ENCODE data around the gene TCEANC2. TPM values are rescaled to one million over a fixed set of nuclear protein-coding genes. Genes with fewer than 3 reads are reported as not detected.

TCEANC2 gene
- total and polyA plus RNA-seq, 2 of the 4 experiments (the other 2 are of a cell fraction) = 2.4 to 3.2 TPM

DNA sequence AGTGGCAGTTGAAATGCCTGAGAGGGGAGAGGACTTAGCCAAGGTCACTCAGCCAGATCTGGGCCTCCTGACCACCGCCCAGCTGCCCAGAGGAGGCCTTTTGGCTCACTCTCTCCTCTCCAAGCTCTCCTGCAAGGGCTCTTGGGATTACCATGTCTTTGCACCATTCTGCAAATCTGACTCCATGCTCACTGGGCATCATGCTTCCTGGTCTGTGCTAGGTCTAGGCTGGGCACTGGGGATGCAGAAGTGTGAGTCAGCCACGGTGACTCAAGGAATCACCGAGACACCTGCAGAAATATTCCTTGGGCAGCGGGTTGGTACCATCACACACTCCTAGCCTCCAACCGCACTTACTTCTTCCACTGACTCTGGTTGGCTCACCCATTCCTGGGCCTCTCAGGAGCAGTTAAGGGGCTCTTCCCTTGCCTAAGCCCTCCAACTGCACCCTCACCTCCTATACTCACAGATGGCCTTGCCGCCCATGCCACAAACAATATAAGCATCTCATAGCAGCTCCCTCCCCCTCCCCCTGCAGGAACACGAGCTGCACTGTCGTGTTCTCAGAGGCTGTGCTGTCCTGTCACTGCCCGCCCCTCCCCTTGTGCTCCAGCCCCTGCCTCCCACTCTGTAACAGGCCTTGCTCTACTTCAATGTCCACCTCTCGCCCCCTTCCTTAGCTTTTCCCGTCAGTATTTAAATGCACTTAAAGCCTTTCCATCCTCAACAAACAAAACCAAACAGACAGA lies 64.6 kb downstream of the TCEANC2 start:
- peak overlapping the region; percentile 40 for H2BK5ac ChIP-seq (ENCODE audit: low read depth, low read length, poor library complexity, severe bottlenecking)
- no peak overlapping the region for H3K4me3 ChIP-seq (ENCODE audit: insufficient read depth, low read depth, low read length)
- in situ Hi-C loops (cut with MboI; ENCODE audit: low sequenced_read_pairs) = no loop called here
- CTCF ChIA-PET = interaction anchor here (0.7 to 1.4 kb wide), 2 partner anchors 55 to 371 kb away, joined by 3 to 5 read pairs; no protein-coding TSS in a partner anchor
- WGBS, 2 experiments (ENCODE audit: extremely low coverage in 2 of 2, insufficient read length in 1 of 2) = 70% methylated on average over 8 of the region's 11 CpGs; no CpG with 5 or more reads in 1 of the 2 experiments
- H3K27ac ChIP-seq (ENCODE audit: insufficient read depth, low read length) = no peak overlapping the region; the same call in 1 of the 2 replicates
- peak; percentile 40 for DNase-seq
- H2AFZ ChIP-seq (replicated peaks; ENCODE audit: low read length, poor library complexity) = peak overlapping the region; percentile 89
- H3K56ac ChIP-seq (ENCODE audit: extremely low read depth, insufficient read depth, low read length) = no peak overlapping the region
- peak overlapping the region; percentile 70; the same call in 1 of the 2 replicates for H2BK20ac ChIP-seq (ENCODE audit: low read depth, low read length)
- peak overlapping the region in 1 of 2 experiments; percentile 48; a peak in 1 of 4 replicates for H4K8ac ChIP-seq (ENCODE audit: low read depth in 2 of 2, low read length in 2 of 2)
- POLR2A ChIA-PET (ENCODE audit: unreplicated experiment) = no interaction called here
- H3K9me1 ChIP-seq (ENCODE audit: insufficient read depth, low read length) = peaks cover 33% of the 10 kb centered on the region
- peaks cover 13% of the 10 kb centered on the region for H3K4me1 ChIP-seq (ENCODE audit: control insufficient read depth, insufficient read depth, low read length)
- no TSS peak for BruUV-seq (replicated peaks)
- H3K18ac ChIP-seq (ENCODE audit: low read depth, low read length) = no peak overlapping the region
- H3K36me3 ChIP-seq (ENCODE audit: control insufficient read depth, insufficient read depth, low read length) = no peaks in the 10 kb centered on the region
- H2AK9ac ChIP-seq (replicated peaks; ENCODE audit: low read depth, low read length, poor library complexity) = peak overlapping the region; percentile 74
- H3K4ac ChIP-seq (ENCODE audit: low read depth, low read length) = peak overlapping the region; percentile 88
- intact Hi-C loops (cut with micrococcal nuclease) = no loop called here
- H3K79me1 ChIP-seq (ENCODE audit: low read depth in 1 of 2, low read length in 2 of 2) = peaks cover 0 to 6% of the 10 kb centered on the region in 2 experiments; a peak in 1 of 4 replicates
- peak overlapping the region; percentile 72; the same call in 2 of the 3 replicates for H2BK15ac ChIP-seq (ENCODE audit: low read depth, low read length)
- H3K4me2 ChIP-seq (ENCODE audit: low read depth, low read length) = no peak overlapping the region
- H3K14ac ChIP-seq (replicated peaks; ENCODE audit: low read depth, low read length) = peak overlapping the region; percentile 82
- H3K27me3 ChIP-seq (ENCODE audit: control insufficient read depth, insufficient read depth, low read length) = no peaks in the 10 kb centered on the region; the same call in 1 of the 2 replicates
- dilution Hi-C loops (cut with HindIII; ENCODE audit: low sequenced_read_pairs, unreplicated experiment) = no loop called here
- H2BK120ac ChIP-seq (ENCODE audit: low read depth, low read length) = peak overlapping the region; percentile 93
- no peak overlapping the region for H3K9ac ChIP-seq (ENCODE audit: low read depth, low read length)
- peak overlapping the region; percentile 60 for H4K91ac ChIP-seq (ENCODE audit: insufficient read depth, low read depth, low read length)
- no peaks in the 10 kb centered on the region for H4K20me1 ChIP-seq (ENCODE audit: insufficient read depth, low read length)
- no peak overlapping the region for H4K5ac ChIP-seq (ENCODE audit: low read depth, low read length)
- no peaks in the 10 kb centered on the region for H3K9me3 ChIP-seq (ENCODE audit: control insufficient read depth, insufficient read depth, low read length)
- no peak for ATAC-seq (ENCODE audit: low read depth)
- H2AK5ac ChIP-seq (ENCODE audit: low read depth, low read length) = peak overlapping the region; percentile 56; the same call in 1 of the 2 replicates
- H3K23ac ChIP-seq (ENCODE audit: low read depth, low read length) = peak overlapping the region; percentile 69
- no peak for TF ChIP-seq CHD1 (IDR thresholded peaks at IDR 0.05; ENCODE audit: low read depth, low read length)
- no peak for TF ChIP-seq MXI1 (IDR thresholded peaks at IDR 0.05; ENCODE audit: borderline replicate concordance, low read depth, low read length)
- TF ChIP-seq FOS (IDR thresholded peaks at IDR 0.05; ENCODE audit: low read depth, low read length) = no peak; the same call in 1 of the 2 replicates
- no peak for TF ChIP-seq RCOR1 (IDR thresholded peaks at IDR 0.05; ENCODE audit: insufficient replicate concordance, low read length)
- no peak for TF ChIP-seq CEBPB (IDR thresholded peaks at IDR 0.05; ENCODE audit: low read depth, low read length)
- no peak for TF ChIP-seq POLR2A (IDR thresholded peaks at IDR 0.05; ENCODE audit: low read depth, low read length)
- TF ChIP-seq MAZ (IDR thresholded peaks at IDR 0.05; ENCODE audit: borderline replicate concordance, low read depth, low read length) = no peak
- TF ChIP-seq, protein P1, sequence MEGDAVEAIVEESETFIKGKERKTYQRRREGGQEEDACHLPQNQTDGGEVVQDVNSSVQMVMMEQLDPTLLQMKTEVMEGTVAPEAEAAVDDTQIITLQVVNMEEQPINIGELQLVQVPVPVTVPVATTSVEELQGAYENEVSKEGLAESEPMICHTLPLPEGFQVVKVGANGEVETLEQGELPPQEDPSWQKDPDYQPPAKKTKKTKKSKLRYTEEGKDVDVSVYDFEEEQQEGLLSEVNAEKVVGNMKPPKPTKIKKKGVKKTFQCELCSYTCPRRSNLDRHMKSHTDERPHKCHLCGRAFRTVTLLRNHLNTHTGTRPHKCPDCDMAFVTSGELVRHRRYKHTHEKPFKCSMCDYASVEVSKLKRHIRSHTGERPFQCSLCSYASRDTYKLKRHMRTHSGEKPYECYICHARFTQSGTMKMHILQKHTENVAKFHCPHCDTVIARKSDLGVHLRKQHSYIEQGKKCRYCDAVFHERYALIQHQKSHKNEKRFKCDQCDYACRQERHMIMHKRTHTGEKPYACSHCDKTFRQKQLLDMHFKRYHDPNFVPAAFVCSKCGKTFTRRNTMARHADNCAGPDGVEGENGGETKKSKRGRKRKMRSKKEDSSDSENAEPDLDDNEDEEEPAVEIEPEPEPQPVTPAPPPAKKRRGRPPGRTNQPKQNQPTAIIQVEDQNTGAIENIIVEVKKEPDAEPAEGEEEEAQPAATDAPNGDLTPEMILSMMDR (conservative IDR thresholded peaks at IDR 0.05; ENCODE audit: low read depth, low read length) = no peak
- no peak for TF ChIP-seq RFX5 (IDR thresholded peaks at IDR 0.05; ENCODE audit: low read depth, low read length)
- TF ChIP-seq SMC3 (IDR thresholded peaks at IDR 0.05; ENCODE audit: low read depth, low read length) = no peak
- TF ChIP-seq MAFK (IDR thresholded peaks at IDR 0.05; ENCODE audit: low read depth, low read length) = no peak
- TF ChIP-seq, protein P2, sequence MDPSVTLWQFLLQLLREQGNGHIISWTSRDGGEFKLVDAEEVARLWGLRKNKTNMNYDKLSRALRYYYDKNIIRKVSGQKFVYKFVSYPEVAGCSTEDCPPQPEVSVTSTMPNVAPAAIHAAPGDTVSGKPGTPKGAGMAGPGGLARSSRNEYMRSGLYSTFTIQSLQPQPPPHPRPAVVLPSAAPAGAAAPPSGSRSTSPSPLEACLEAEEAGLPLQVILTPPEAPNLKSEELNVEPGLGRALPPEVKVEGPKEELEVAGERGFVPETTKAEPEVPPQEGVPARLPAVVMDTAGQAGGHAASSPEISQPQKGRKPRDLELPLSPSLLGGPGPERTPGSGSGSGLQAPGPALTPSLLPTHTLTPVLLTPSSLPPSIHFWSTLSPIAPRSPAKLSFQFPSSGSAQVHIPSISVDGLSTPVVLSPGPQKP (IDR thresholded peaks at IDR 0.05; ENCODE audit: borderline replicate concordance, low read depth, low read length) = no peak
- TF ChIP-seq BHLHE40 (IDR thresholded peaks at IDR 0.05; ENCODE audit: low read depth, low read length) = no peak
- TF ChIP-seq RAD21 (IDR thresholded peaks at IDR 0.05; ENCODE audit: low read length) = no peak
